OCI-LY1 (cell line): ENCODE results near the gene PPP1R18.
"Not testable (repeated sequence)": the region's sequence is repeated elsewhere in the genome, so short reads cannot be mapped to it uniquely, and the experiment has no call there.

Experiments used
- H2AFZ ChIP-seq: fragments of 200-600 bp; sonication (generic), shearing (Covaris generic); 2 replicates; pipeline ENCODE4 v1.6.0; 2014; ENCODE audit warnings: antibody characterized with exemption, mild to moderate bottlenecking, low read length
- H3F3A ChIP-seq: fragments of 200-600 bp; sonication (generic), shearing (Covaris generic); 2 replicates; pipeline ENCODE4 v1.6.0; 2014; ENCODE audit warnings: mild to moderate bottlenecking, antibody characterized with exemption, low read length, moderate library complexity; ENCODE audit not compliant: insufficient read depth
- H3K27ac ChIP-seq: fragments of 200-600 bp; sonication (generic); 2 replicates; pipeline ENCODE4 v1.5.1; 2014; ENCODE audit warnings: low read length, mixed run types, mild to moderate bottlenecking, low read depth; ENCODE audit not compliant: poor library complexity, severe bottlenecking
- H3K27me3 ChIP-seq: fragments of 200-600 bp; sonication (generic); 2 replicates; pipeline ENCODE4 v1.6.0; 2014; ENCODE audit warnings: antibody characterized with exemption, mild to moderate bottlenecking, low read length, moderate library complexity; ENCODE audit not compliant: insufficient read depth
- H3K36me3 ChIP-seq: fragments of 200-600 bp; sonication (generic); 2 replicates; pipeline ENCODE4 v1.6.1; 2014; ENCODE audit warnings: mild to moderate bottlenecking, antibody characterized with exemption, low read length, moderate library complexity, mixed read lengths; ENCODE audit not compliant: insufficient read depth
- H3K4me1 ChIP-seq: fragments of 200-600 bp; sonication (generic); 2 replicates; pipeline ENCODE4 v1.5.1; 2014; ENCODE audit warnings: mild to moderate bottlenecking, low read length, moderate library complexity; ENCODE audit not compliant: insufficient read depth, severe bottlenecking
- H3K4me2 ChIP-seq: fragments of 200-600 bp; sonication (generic), shearing (Covaris generic); 2 replicates; pipeline ENCODE4 v1.6.1; 2014; ENCODE audit warnings: low read length
- H3K4me3 ChIP-seq: fragments of 200-600 bp; sonication (generic); 2 replicates; pipeline ENCODE4 v1.5.1; 2014; ENCODE audit warnings: low read length, low read depth, mild to moderate bottlenecking, mixed read lengths; ENCODE audit not compliant: poor library complexity, severe bottlenecking
- H3K79me2 ChIP-seq: fragments of 200-600 bp; shearing (Covaris generic); 2 replicates; pipeline ENCODE4 v1.6.1; 2016; ENCODE audit warnings: mixed run types, low read length, mixed read lengths; ENCODE audit not compliant: insufficient read depth
- H3K9ac ChIP-seq: fragments of 200-600 bp; sonication (generic), shearing (Covaris generic); 2 replicates; pipeline ENCODE4 v1.6.1; 2014; ENCODE audit warnings: mild to moderate bottlenecking, low read length, mixed read lengths
- H3K9me2 ChIP-seq: fragments of 200-600 bp; sonication (generic), shearing (Covaris generic); 2 replicates; pipeline ENCODE4 v1.6.1; 2014; ENCODE audit warnings: low read depth, mild to moderate bottlenecking, low read length, mixed read lengths
- H3K9me3 ChIP-seq: fragments of 200-600 bp; shearing (Covaris generic); 2 replicates; pipeline ENCODE4 v1.6.1; 2014; ENCODE audit warnings: low read length, mixed read lengths
- H4K20me1 ChIP-seq: fragments of 200-600 bp; sonication (generic), shearing (Covaris generic); 2 replicates; pipeline ENCODE4 v1.6.0; 2016; ENCODE audit warnings: mild to moderate bottlenecking, low read length; ENCODE audit not compliant: insufficient read depth
- EZH2 ChIP-seq: fragments of 200-600 bp; sonication (generic), shearing (Covaris generic); IDR thresholded peaks from 2 replicates; pipeline ENCODE4 v1.8.0; 2017; ENCODE audit warnings: borderline replicate concordance, mixed run types, mild to moderate bottlenecking, antibody characterized with exemption, low read length, moderate library complexity, mixed read lengths
- TF ChIP-seq, protein P1 (sequence below): fragments of 200-600 bp; sonication (generic), shearing (Covaris generic); IDR thresholded peaks from 2 replicates; pipeline ENCODE4 v1.5.1; 2017; ENCODE audit warnings: mild to moderate bottlenecking, antibody characterized with exemption, low read length, moderate library complexity, mixed read lengths

The PPP1R18 gene

GRCh38 chr6:30726506-30727413, 40.3 kb upstream of the PPP1R18 start:
- H4K20me1 ChIP-seq: no peaks in the 10 kb centered on the region
- H3K36me3 ChIP-seq: peaks cover 60% of the 10 kb centered on the region
- H3F3A ChIP-seq: peaks cover 37% of the 10 kb centered on the region

GRCh38 chr6:30725713-30726505, 39.5 kb upstream of the PPP1R18 start:
- H3K4me3 ChIP-seq: no peak overlapping the region
- H3K36me3 ChIP-seq: peaks cover 64% of the 10 kb centered on the region
- H3K79me2 ChIP-seq: peaks cover 13% of the 10 kb centered on the region
- H3K9ac ChIP-seq: no peak overlapping the region
- H3K9me2 ChIP-seq: no peaks in the 10 kb centered on the region
- H3K27ac ChIP-seq: peak overlapping the region; percentile 24
- H2AFZ ChIP-seq: no peak overlapping the region
- H3K4me2 ChIP-seq: no peak overlapping the region
- H3K27me3 ChIP-seq: no peaks in the 10 kb centered on the region
- no peaks in the 10 kb centered on the region for H3K9me3 ChIP-seq
- no peaks in the 10 kb centered on the region for H4K20me1 ChIP-seq
- no peak for TF ChIP-seq EZH2
- H3F3A ChIP-seq: peaks cover 39% of the 10 kb centered on the region
- H3K4me1 ChIP-seq: peaks cover 28% of the 10 kb centered on the region

More at GRCh38 chr6:30726506-30727413, 40.3 kb upstream of the PPP1R18 start:
- H3K9me3 ChIP-seq: no peaks in the 10 kb centered on the region
- no peaks in the 10 kb centered on the region for H3K9me2 ChIP-seq
- H3K79me2 ChIP-seq: peaks cover 7% of the 10 kb centered on the region
- TF ChIP-seq EZH2: no peak
- TF ChIP-seq, protein P1, sequence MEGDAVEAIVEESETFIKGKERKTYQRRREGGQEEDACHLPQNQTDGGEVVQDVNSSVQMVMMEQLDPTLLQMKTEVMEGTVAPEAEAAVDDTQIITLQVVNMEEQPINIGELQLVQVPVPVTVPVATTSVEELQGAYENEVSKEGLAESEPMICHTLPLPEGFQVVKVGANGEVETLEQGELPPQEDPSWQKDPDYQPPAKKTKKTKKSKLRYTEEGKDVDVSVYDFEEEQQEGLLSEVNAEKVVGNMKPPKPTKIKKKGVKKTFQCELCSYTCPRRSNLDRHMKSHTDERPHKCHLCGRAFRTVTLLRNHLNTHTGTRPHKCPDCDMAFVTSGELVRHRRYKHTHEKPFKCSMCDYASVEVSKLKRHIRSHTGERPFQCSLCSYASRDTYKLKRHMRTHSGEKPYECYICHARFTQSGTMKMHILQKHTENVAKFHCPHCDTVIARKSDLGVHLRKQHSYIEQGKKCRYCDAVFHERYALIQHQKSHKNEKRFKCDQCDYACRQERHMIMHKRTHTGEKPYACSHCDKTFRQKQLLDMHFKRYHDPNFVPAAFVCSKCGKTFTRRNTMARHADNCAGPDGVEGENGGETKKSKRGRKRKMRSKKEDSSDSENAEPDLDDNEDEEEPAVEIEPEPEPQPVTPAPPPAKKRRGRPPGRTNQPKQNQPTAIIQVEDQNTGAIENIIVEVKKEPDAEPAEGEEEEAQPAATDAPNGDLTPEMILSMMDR: no peak
- H3K4me2 ChIP-seq: no peak overlapping the region
- no peak overlapping the region for H3K4me3 ChIP-seq
- no peak overlapping the region for H3K27ac ChIP-seq
- H3K4me1 ChIP-seq: peaks cover 36% of the 10 kb centered on the region
- no peak overlapping the region for H3K9ac ChIP-seq
- no peak overlapping the region for H2AFZ ChIP-seq
- H3K27me3 ChIP-seq: no peaks in the 10 kb centered on the region

DNA sequence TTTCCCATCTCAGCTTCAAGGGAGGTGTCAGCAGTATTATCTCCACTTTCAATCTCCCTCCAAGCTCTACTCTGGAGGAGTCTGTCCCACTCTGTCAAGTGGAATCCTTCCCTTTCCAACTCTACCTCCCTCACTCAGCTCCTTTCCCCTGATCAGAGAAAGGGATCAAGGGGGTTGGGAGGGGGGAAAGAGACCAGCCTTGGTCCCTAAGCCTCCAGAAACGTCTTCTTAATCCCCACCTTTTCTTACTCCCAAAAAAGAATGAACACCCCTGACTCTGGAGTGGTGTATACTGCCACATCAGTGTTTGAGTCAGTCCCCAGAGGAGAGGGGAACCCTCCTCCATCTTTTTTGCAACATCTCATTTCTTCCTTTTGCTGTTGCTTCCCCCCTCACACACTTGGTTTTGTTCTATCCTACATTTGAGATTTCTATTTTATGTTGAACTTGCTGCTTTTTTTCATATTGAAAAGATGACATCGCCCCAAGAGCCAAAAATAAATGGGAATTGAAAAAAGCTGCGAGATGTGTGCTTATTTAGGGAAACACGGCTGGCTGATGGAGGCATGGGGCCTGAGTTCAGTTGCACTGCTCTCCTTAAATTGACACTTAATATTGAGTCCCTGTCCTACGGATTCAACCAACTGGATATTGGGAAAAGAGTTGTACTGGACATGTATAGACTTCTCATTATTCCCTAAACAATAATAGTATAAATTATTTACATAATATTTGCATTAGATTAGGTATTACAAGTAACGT, 38.6 kb upstream of the PPP1R18 start:
- no peaks in the 10 kb centered on the region for H3K27me3 ChIP-seq
- peaks cover 65% of the 10 kb centered on the region for H3K36me3 ChIP-seq
- H3K4me3 ChIP-seq: no peak overlapping the region
- no peak overlapping the region for H2AFZ ChIP-seq
- peaks cover 39% of the 10 kb centered on the region for H3F3A ChIP-seq
- H3K9ac ChIP-seq: no peak overlapping the region
- H3K9me3 ChIP-seq: no peaks in the 10 kb centered on the region
- H3K4me2 ChIP-seq: no peak overlapping the region; the same call in 1 of the 2 replicates
- H3K4me1 ChIP-seq: peaks cover 20% of the 10 kb centered on the region
- no peak for TF ChIP-seq EZH2
- TF ChIP-seq, protein P1: no peak
- H4K20me1 ChIP-seq: no peaks in the 10 kb centered on the region
- H3K9me2 ChIP-seq: no peaks in the 10 kb centered on the region
- H3K27ac ChIP-seq: peak overlapping the region; percentile 24
- H3K79me2 ChIP-seq: peaks cover 19% of the 10 kb centered on the region

- Histone ChIP-seq H3K4me2 (peak overlapping the region; percentile 22; the same call in 1 of the 2 replicates), H3K36me3 (peaks cover 58% of the 10 kb centered on the region), H3K79me2 (peaks cover 19% of the 10 kb centered on the region), H3F3A (peaks cover 39% of the 10 kb centered on the region), H3K4me1 (peaks cover 25% of the 10 kb centered on the region)
- H2AFZ ChIP-seq, H3K9me3 ChIP-seq, H3K27me3 ChIP-seq, H3K9me2 ChIP-seq, H4K20me1 ChIP-seq, H3K4me3 ChIP-seq, H3K9ac ChIP-seq, H3K27ac ChIP-seq: not testable (repeated sequence)
These were observed 37.6 kb upstream of the PPP1R18 start for GRCh38 chr6:30723843-30724741.
